T-helper 2 cell treated with Interferon-gamma antibody and Interleukin-4, amounts not matched to agents 5 μg/mL and 100 μg/mL, for 36 hours (primary cell): ENCODE results near the gene IFIT2.
"Not testable (repeated sequence)": the region's sequence is repeated elsewhere in the genome, so short reads cannot be mapped to it uniquely, and the experiment has no call there.

Experiments
- DNase-seq: peaks from one replicate; pipeline ENCODE4 v3.0.0; 2021; ENCODE audit warnings: low spot score
- H3K27ac Mint-ChIP-seq: one replicate; pipeline ENCODE4 v1.8.0; 2021; ENCODE audit warnings: mild to moderate bottlenecking, mixed read lengths
- H3K27me3 Mint-ChIP-seq: one replicate; pipeline ENCODE4 v1.8.0; 2021; ENCODE audit warnings: low read depth, mixed read lengths
- H3K36me3 Mint-ChIP-seq: one replicate; pipeline ENCODE4 v1.8.0; 2021; ENCODE audit warnings: low read depth, mixed read lengths
- H3K4me1 Mint-ChIP-seq: one replicate; pipeline ENCODE4 v1.8.0; 2021; ENCODE audit warnings: low read depth, mixed read lengths
- H3K4me3 Mint-ChIP-seq: one replicate; pipeline ENCODE4 v1.8.0; 2022; ENCODE audit warnings: mild to moderate bottlenecking, moderate library complexity, mixed read lengths
- H3K9me3 Mint-ChIP-seq: one replicate; pipeline ENCODE4 v1.8.0; 2021; ENCODE audit warnings: mixed read lengths

Gene IFIT2

DNA sequence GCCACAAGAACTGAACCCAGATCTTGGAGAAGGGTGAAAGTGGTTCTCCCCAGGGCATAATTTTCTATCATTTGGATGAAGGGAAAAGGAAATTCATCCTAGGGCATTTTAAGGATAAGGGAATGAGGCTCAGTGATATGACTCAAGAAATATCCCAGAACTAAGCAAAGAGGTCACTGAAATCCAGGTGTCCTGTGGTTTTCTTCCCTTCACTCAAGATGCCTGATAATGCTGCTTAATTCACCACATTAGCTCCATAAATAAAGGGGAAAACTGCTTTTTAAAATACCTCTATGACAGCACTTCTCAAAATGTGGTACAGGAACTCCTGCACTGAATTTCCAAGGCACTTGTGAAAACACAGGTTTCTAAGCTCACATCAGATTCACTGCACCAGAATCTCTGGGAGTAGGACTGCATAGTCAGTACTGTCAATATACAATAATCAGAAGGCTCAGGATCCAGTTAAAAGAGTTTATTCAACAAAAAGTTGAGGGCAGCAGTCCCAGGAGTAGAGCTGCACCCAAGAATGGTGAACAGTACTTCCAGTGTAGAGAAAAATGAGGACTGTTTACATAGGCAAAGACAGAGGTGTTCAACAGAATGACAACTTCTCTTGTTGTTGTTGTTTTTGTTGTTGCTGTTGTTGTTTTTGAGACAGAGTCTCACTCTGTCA is 28.8 kb downstream of the IFIT2 start:
- Mint-ChIP-seq H3K4me1 (peaks cover 52% of the 10 kb centered on the region), H3K4me3 (no peak overlapping the region), H3K36me3 (peaks cover 6% of the 10 kb centered on the region), H3K27ac (no peak overlapping the region), H3K9me3 (peaks cover 4% of the 10 kb centered on the region), H3K27me3 (peaks cover 50% of the 10 kb centered on the region)
- no peak for DNase-seq

DNA sequence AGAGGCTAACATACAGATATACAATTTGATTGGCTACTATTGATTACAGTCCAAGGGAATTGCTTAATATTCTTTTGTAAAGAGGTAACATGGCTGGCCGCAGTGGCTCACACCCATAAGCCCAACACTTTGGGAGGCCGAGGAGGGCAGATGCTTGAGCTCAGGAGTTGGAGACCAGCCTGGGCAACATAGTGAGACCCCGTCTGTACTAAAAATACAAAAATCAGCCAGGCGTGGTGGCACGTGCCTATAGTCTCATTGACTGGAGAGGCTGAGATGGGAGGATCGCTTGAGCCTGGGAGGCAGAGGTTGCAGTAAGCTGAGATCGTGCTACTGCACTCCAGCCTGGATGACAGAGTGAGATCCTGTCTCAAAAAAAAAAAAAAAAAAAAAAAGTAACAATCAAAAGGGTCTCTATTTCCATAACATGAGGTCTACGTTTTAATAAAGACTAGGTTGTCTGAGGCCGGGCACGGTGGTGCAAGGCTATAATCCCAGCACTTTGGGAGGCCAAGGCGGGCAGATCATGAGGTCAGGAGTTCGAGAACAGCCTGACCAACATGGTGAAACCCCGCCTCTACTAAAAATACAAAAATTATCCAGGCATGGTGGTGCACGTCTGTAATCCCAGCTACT is 29.8 kb downstream of the IFIT2 start:
- Mint-ChIP-seq H3K4me1 (peaks cover 55% of the 10 kb centered on the region), H3K27ac (peak overlapping the region; percentile 81), H3K4me3 (peak overlapping the region; percentile 85), H3K27me3 (peaks cover 54% of the 10 kb centered on the region)
- not testable (repeated sequence) for H3K9me3 Mint-ChIP-seq, DNase-seq, H3K36me3 Mint-ChIP-seq

DNA sequence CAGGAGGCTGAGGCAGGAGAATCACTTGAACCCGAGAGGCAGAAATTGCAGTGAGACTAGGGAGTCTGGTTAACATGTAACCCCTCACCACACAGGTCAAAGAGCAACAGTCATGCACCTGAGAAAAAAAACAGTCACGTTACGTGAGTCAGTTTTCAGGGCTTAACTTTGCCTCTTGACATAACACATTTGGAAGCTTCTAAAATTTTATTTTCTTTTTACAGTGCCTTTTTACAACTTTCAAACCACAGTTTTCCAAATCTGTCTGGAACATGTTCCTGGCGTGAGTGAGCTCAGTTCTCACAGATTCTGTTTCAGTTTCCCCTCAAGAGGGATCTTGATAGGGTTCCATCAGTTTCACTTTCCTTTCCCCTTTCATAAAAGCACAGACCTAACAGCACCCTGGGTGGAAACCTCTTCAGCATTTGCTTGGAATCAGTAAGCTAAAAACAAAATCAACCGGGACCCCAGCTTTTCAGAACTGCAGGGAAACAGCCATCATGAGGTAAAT is 30.3 kb downstream of the IFIT2 start:
- DNase-seq: peak; percentile 35
- Mint-ChIP-seq H3K9me3 (no peaks in the 10 kb centered on the region), H3K36me3 (peaks cover 4% of the 10 kb centered on the region), H3K27ac (peak overlapping the region; percentile 81), H3K4me1 (peaks cover 57% of the 10 kb centered on the region), H3K4me3 (peak overlapping the region; percentile 85), H3K27me3 (peaks cover 58% of the 10 kb centered on the region)

DNA sequence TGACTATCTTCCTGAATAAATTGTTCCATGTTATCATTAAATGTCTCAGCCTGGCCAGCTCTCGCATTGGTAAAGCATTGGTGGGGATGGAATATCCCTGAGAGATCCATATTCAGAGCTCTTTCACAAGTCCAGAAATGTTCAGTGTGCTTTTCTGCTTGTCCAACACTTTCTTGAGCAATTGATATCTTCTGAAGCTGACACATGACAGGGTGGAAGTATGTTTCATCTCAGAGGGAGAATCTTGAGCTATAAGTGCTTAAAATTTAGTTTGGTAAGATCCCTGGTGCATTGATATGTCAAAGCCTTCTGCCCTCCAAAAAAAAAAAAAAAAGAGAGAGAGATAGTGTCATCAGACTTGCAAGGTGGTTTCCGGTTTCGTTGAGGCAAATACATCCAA is 33.4 kb downstream of the IFIT2 start:
- Mint-ChIP-seq H3K4me3 (no peak overlapping the region), H3K27me3 (peaks cover 55% of the 10 kb centered on the region), H3K9me3 (no peaks in the 10 kb centered on the region), H3K4me1 (peaks cover 45% of the 10 kb centered on the region), H3K27ac (no peak overlapping the region), H3K36me3 (peaks cover 18% of the 10 kb centered on the region)
- DNase-seq: no peak

DNA sequence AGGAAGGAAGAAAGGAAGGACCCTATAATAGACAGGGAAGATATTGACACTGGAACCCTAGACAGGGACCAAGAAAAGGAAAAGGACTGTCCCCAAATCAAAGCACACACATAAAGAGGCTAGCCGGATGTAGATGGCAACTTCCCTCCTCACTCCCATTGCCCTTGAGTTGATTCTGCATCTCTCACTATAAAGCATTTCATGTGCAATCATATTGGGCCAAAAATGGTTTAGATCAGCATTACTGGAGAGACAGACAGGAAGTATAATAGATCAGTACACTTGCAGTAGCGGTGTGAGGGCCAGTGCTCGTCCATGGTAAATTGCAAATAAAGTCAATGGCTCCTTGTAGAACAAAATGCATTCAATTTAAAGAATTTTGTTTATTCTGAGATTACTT is 34.4 kb downstream of the IFIT2 start:
- Mint-ChIP-seq H3K9me3 (no peaks in the 10 kb centered on the region), H3K4me1 (peaks cover 42% of the 10 kb centered on the region), H3K4me3 (no peak overlapping the region), H3K36me3 (peaks cover 24% of the 10 kb centered on the region), H3K27ac (no peak overlapping the region), H3K27me3 (peaks cover 55% of the 10 kb centered on the region)
- DNase-seq: no peak

DNA sequence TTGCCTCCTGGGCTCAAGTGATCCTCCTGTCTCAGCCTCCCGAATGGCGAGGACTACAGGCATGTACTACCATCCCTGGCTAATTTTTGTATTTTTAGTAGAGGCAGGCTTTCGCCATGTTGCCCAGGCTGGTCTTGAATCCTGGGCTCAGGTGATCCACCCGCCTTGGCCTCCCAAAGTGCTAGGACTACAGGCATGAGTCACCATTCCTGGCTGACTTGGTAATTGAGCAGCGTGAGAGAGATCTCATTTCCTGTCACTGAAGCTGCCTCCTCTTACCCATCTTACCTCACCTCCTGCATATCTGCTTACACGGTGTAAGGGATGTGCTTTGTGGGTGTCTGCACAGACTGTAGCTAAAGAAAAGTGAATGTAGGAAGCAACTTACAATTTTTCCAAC is 35.6 kb downstream of the IFIT2 start:
- peak; percentile 45 for DNase-seq
- H3K4me1 Mint-ChIP-seq: peaks cover 39% of the 10 kb centered on the region
- peaks cover 61% of the 10 kb centered on the region for H3K27me3 Mint-ChIP-seq
- H3K36me3 Mint-ChIP-seq: peaks cover 24% of the 10 kb centered on the region
- no peaks in the 10 kb centered on the region for H3K9me3 Mint-ChIP-seq
- peak overlapping the region; percentile 36 for H3K27ac Mint-ChIP-seq
- H3K4me3 Mint-ChIP-seq: no peak overlapping the region

DNA sequence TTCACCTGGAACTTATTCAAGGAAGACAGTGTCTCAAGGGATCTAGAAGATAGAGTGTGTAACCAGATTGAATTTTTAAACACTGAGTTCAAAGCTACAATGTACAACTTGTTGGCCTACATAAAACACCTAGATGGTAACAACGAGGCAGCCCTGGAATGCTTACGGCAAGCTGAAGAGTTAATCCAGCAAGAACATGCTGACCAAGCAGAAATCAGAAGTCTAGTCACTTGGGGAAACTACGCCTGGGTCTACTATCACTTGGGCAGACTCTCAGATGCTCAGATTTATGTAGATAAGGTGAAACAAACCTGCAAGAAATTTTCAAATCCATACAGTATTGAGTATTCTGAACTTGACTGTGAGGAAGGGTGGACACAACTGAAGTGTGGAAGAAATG is 36.9 kb downstream of the IFIT2 start:
- DNase-seq: no peak
- Mint-ChIP-seq H3K9me3 (no peaks in the 10 kb centered on the region), H3K27ac (no peak overlapping the region), H3K4me1 (peaks cover 26% of the 10 kb centered on the region), H3K27me3 (peaks cover 73% of the 10 kb centered on the region), H3K4me3 (no peak overlapping the region), H3K36me3 (peaks cover 22% of the 10 kb centered on the region)

DNA sequence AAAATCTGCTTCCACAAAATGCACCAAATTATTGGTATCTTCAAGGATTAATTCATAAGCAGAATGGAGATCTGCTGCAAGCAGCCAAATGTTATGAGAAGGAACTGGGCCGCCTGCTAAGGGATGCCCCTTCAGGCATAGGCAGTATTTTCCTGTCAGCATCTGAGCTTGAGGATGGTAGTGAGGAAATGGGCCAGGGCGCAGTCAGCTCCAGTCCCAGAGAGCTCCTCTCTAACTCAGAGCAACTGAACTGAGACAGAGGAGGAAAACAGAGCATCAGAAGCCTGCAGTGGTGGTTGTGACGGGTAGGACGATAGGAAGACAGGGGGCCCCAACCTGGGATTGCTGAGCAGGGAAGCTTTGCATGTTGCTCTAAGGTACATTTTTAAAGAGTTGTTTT is 38.0 kb downstream of the IFIT2 start:
- no peak overlapping the region for H3K27ac Mint-ChIP-seq
- peaks cover 19% of the 10 kb centered on the region for H3K4me1 Mint-ChIP-seq
- no peaks in the 10 kb centered on the region for H3K9me3 Mint-ChIP-seq
- no peak for DNase-seq
- peaks cover 77% of the 10 kb centered on the region for H3K27me3 Mint-ChIP-seq
- H3K4me3 Mint-ChIP-seq: no peak overlapping the region
- H3K36me3 Mint-ChIP-seq: peaks cover 22% of the 10 kb centered on the region

DNA sequence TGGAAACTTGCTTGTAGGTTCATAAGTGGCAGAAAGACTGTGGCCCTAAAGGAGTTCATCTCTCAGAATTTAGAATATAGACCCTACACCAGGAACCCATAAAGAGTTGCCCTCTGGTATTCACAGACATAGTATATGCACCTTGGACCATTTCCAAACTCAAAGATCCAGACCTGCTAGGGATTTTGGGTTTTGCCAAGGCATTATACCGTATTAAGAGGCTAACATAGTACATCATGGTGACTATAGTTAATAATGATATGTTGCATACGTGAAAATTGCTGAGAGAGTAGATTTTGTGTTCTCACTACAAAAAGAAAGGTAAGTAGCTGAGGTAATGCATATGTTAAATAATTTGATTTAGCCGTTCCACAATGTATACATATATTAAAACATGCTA is 39.8 kb downstream of the IFIT2 start:
- peaks cover 22% of the 10 kb centered on the region for H3K36me3 Mint-ChIP-seq
- H3K27me3 Mint-ChIP-seq: peaks cover 73% of the 10 kb centered on the region
- no peak for DNase-seq
- peaks cover 11% of the 10 kb centered on the region for H3K4me1 Mint-ChIP-seq
- H3K9me3 Mint-ChIP-seq: no peaks in the 10 kb centered on the region
- H3K4me3 Mint-ChIP-seq: no peak overlapping the region
- no peak overlapping the region for H3K27ac Mint-ChIP-seq

DNA sequence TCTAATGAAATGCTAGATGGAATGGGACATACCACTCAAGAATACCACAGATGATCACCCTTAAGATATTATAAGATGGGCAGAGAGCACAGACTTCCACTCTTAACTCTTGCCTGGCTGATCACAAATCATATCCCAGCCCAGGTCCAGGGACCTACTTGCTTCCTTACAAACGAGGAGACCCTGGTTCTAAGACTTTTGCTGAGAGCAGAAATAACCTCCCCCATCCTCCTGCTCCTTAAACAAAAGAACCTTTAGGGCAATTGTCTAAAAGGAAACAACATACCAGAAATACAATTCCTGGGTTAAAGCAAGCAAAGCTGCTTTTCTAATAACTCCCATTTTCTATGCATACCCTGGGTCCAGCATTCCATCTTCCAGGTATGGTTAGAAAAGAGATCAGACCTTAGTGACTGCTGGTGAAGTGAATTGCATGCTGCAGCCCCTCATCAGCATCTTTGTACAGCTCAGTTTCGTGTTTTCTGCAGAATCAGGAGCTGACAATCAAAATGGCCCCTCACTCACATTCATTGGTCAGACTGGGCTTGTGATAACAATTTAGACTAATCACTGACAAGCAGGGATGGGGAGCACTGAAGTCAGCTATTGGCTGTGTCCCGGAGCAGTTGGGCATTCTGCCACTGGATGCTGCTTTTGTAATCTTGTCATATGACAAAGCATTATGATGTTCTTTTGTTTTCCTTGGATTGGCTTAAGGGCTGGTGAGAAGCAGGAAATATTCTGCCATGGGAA is 40.5 kb downstream of the IFIT2 start:
- no peaks in the 10 kb centered on the region for H3K9me3 Mint-ChIP-seq
- peaks cover 6% of the 10 kb centered on the region for H3K4me1 Mint-ChIP-seq
- H3K4me3 Mint-ChIP-seq: no peak overlapping the region
- no peak overlapping the region for H3K27ac Mint-ChIP-seq
- peaks cover 74% of the 10 kb centered on the region for H3K27me3 Mint-ChIP-seq
- peaks cover 22% of the 10 kb centered on the region for H3K36me3 Mint-ChIP-seq
- DNase-seq: no peak

DNA sequence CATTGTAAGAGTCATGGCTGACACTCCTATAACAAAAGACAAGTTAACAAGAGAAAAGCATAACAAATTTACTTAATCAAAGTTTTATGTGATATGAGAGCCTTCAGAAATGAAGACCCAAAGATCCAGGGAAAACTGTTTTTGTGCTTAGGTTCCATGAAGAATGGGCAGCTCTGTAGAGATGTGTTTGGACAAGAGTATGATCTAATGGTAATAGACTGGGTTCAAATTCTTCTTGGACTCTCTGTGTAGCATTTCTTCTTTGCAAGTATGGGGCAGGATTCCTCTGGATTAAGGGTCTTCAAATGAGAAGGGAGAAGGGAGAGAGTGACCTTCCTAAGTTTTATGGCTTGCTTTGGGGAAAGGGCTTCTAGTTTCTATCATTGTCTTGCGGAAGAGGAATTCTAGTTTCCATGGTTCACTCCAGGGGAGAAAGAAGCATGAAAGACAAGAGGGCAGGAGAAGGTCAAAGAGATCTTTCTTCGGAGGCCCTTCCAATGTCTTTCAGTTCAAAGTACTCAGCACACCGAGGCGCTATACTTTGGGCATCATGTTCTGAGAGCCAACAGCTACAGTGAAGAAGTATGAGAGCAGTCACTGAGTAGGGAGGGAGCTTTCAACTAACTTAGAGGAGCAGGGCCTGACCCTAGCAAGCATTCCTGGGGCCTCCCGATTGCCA is 41.4 kb downstream of the IFIT2 start:
- Mint-ChIP-seq H3K27me3 (peaks cover 80% of the 10 kb centered on the region), H3K4me3 (no peak overlapping the region), H3K36me3 (peaks cover 22% of the 10 kb centered on the region), H3K27ac (no peak overlapping the region), H3K4me1 (no peaks in the 10 kb centered on the region), H3K9me3 (no peaks in the 10 kb centered on the region)
- no peak for DNase-seq

DNA sequence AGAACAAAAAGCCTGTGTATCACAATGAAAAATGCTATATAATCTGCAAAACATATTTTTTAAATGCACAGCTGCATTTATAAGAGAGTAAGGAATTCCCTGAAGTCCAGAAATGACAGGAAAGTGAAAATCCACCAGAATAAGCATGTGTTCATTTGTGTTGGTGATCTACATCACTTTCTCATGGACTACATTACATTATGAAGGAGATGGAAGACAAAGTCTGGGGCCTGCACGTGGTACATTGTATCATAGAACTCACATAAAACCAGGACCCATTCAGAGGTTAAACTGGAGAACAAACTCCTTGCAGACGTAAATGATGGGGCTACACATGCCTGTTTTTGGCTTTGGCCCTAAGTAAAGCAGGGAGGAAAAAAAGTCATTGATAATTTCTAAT is 42.3 kb downstream of the IFIT2 start:
- Mint-ChIP-seq H3K27me3 (peaks cover 80% of the 10 kb centered on the region), H3K36me3 (peaks cover 13% of the 10 kb centered on the region), H3K4me3 (no peak overlapping the region)

DNA sequence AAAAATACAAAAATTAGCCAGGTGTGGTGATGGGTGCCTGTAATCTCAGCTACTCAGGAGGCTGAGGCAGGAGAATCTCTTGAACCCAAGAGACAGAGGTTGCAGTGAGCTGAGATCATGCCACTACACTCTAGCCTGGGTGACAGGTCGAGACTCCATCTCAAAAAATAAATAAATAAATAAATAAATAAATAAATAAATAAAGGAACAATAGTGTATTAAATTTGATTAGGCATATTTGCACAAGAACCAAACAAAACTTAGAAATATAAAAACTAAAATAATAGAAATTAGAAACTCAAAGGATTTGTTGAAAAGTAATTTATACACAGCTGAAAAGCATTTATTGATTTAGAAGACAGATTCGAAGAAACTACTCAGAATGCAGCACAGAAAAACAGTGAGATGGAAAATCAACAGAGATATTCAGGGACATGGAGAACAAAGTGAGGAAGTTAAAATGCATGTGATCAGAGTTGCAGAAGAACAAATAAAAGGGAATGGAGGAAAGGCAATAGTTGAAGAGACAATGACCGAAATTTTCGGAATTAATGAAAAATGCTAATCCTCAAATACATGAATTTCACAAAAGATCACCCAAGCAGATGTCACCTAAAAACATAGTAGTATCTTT is 43.6 kb downstream of the IFIT2 start:
- Mint-ChIP-seq H3K27ac (no peak overlapping the region), H3K36me3 (peaks cover 5% of the 10 kb centered on the region), H3K9me3 (no peaks in the 10 kb centered on the region), H3K27me3 (peaks cover 80% of the 10 kb centered on the region), H3K4me1 (peaks cover 1% of the 10 kb centered on the region), H3K4me3 (no peak overlapping the region)
- DNase-seq: no peak

More for the DNA sequence above, 42.3 kb downstream of the IFIT2 start:
- no peaks in the 10 kb centered on the region for H3K9me3 Mint-ChIP-seq
- no peak for DNase-seq
- no peak overlapping the region for H3K27ac Mint-ChIP-seq
- H3K4me1 Mint-ChIP-seq: no peaks in the 10 kb centered on the region
